GM10847 (cell line): ENCODE measurements around the gene TSHZ3.

Source experiments
- POLR2A ChIP-seq: IDR thresholded peaks from 2 replicates; pipeline ENCODE4 v1.6.1; 2011; ENCODE audit not compliant: insufficient read length; ENCODE audit errors: extremely low read depth

TSHZ3 gene

GRCh38 chr19:31278555-31279435 lies 70.4 kb downstream of the TSHZ3 start:
- no peak for TF ChIP-seq POLR2A

- TF ChIP-seq POLR2A: no peak
These were observed 71.7 kb downstream of the TSHZ3 start for GRCh38 chr19:31277516-31277915.

GRCh38 chr19:31276831-31277230 lies 72.4 kb downstream of the TSHZ3 start:
- TF ChIP-seq POLR2A: no peak

- TF ChIP-seq POLR2A: no peak
These were observed 74.2 kb downstream of the TSHZ3 start for GRCh38 chr19:31275068-31275334.

- TF ChIP-seq POLR2A: no peak
These were observed 74.8 kb downstream of the TSHZ3 start for GRCh38 chr19:31274251-31275067.

- no peak for TF ChIP-seq POLR2A
These were observed 76.6 kb downstream of the TSHZ3 start for GRCh38 chr19:31272583-31273106.

- no peak for TF ChIP-seq POLR2A
These were observed 77.8 kb downstream of the TSHZ3 start for GRCh38 chr19:31271306-31271911.

GRCh38 chr19:31270897-31271296 lies 78.3 kb downstream of the TSHZ3 start:
- no peak for TF ChIP-seq POLR2A

- no peak for TF ChIP-seq POLR2A
These were observed 79.7 kb downstream of the TSHZ3 start for GRCh38 chr19:31269425-31270127.

GRCh38 chr19:31268751-31269383 lies 80.4 kb downstream of the TSHZ3 start:
- TF ChIP-seq POLR2A: no peak

GRCh38 chr19:31266731-31267130 lies 82.5 kb downstream of the TSHZ3 start:
- TF ChIP-seq POLR2A: no peak

GRCh38 chr19:31266196-31266595 lies 83.0 kb downstream of the TSHZ3 start:
- no peak for TF ChIP-seq POLR2A

- TF ChIP-seq POLR2A: no peak
These were observed 85.0 kb downstream of the TSHZ3 start for GRCh38 chr19:31264041-31264778.

GRCh38 chr19:31263328-31263727 lies 85.9 kb downstream of the TSHZ3 start:
- no peak for TF ChIP-seq POLR2A
